ACC112 (cell line): ENCODE measurements around the gene RBM17.
A peak's percentile ranks its signal among the peaks of the same experiment; 100 is the strongest.
"Not testable (repeated sequence)": the region's sequence is repeated elsewhere in the genome, so short reads cannot be mapped to it uniquely, and the experiment has no call there.

Source experiments
- H2AFZ ChIP-seq: fragments of 200-600 bp; sonication (generic); one replicate; pipeline ENCODE4 v1.6.0; 2017; ENCODE audit warnings: antibody characterized with exemption, low read length; ENCODE audit not compliant: unreplicated experiment
- H3K27ac ChIP-seq: fragments of 200-600 bp; sonication (generic); 2 replicates; pipeline ENCODE4 v1.5.1; 2014; ENCODE audit warnings: low read depth, mild to moderate bottlenecking, antibody characterized with exemption, low read length, moderate library complexity
- H3K27me3 ChIP-seq: fragments of 200-600 bp; sonication (generic); 2 replicates; pipeline ENCODE4 v1.6.1; 2014; ENCODE audit warnings: mild to moderate bottlenecking, antibody characterized with exemption, low read length, moderate library complexity, mixed read lengths; ENCODE audit not compliant: insufficient read depth
- H3K36me3 ChIP-seq: fragments of 200-600 bp; sonication (generic); 2 replicates; pipeline ENCODE4 v1.6.1; 2016; ENCODE audit warnings: mild to moderate bottlenecking, antibody characterized with exemption, low read length, moderate library complexity, mixed read lengths; ENCODE audit not compliant: insufficient read depth
- H3K4me1 ChIP-seq: fragments of 200-600 bp; sonication (generic); one replicate; pipeline ENCODE4 v1.6.1; 2016; ENCODE audit warnings: low read length, mixed read lengths; ENCODE audit not compliant: insufficient read depth, unreplicated experiment, control insufficient read depth
- H3K4me3 ChIP-seq: fragments of 200-600 bp; sonication (generic); 2 replicates; pipeline ENCODE4 v1.5.1; 2014; ENCODE audit warnings: mild to moderate bottlenecking, low read depth, low read length
- H3K79me2 ChIP-seq: fragments of 200-600 bp; sonication (generic); one replicate; pipeline ENCODE4 v1.6.0; 2016; ENCODE audit warnings: low read length; ENCODE audit not compliant: control insufficient read depth, unreplicated experiment, insufficient read depth

The RBM17 gene

GRCh38 chr10:6100370-6100769, 11.5 kb downstream of the RBM17 start:
- Histone ChIP-seq H2AFZ (no peak overlapping the region), H3K27me3 (no peaks in the 10 kb centered on the region), H3K36me3 (peaks cover 24% of the 10 kb centered on the region), H3K4me3 (no peak overlapping the region), H3K4me1 (peaks cover 5% of the 10 kb centered on the region), H3K79me2 (peaks cover 56% of the 10 kb centered on the region), H3K27ac (no peak overlapping the region)

DNA sequence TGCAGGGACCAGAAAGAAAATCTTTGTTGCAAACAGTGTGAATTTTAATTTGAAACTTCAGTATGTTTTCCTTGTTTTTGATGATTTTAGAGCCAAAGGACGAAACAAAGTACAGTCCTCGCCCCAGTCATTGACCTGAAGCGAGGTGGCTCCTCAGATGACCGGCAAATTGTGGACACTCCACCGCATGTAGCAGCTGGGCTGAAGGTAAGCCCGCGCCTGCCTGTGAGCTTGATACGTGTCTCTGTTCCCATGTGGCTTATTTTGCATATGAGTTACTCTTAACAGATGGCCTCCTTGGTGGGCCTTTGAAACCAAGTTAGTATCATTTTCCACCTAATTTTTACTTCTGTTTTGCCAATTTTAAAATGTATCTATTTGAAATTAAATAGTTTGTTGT, 12.3 kb downstream of the RBM17 start:
- Histone ChIP-seq H3K4me3 (no peak overlapping the region), H3K27ac (no peak overlapping the region), H3K27me3 (no peaks in the 10 kb centered on the region), H3K4me1 (no peaks in the 10 kb centered on the region), H2AFZ (no peak overlapping the region), H3K36me3 (peaks cover 29% of the 10 kb centered on the region), H3K79me2 (peaks cover 48% of the 10 kb centered on the region)

GRCh38 chr10:6102128-6102527, 13.3 kb downstream of the RBM17 start:
- H3K4me1 ChIP-seq: no peaks in the 10 kb centered on the region
- peaks cover 38% of the 10 kb centered on the region for H3K79me2 ChIP-seq
- peaks cover 31% of the 10 kb centered on the region for H3K36me3 ChIP-seq
- H3K4me3 ChIP-seq: no peak overlapping the region
- H2AFZ ChIP-seq: no peak overlapping the region
- no peak overlapping the region for H3K27ac ChIP-seq
- H3K27me3 ChIP-seq: no peaks in the 10 kb centered on the region

GRCh38 chr10:6103591-6103990, 14.8 kb downstream of the RBM17 start:
- Histone ChIP-seq H3K4me1 (no peaks in the 10 kb centered on the region), H3K27me3 (no peaks in the 10 kb centered on the region), H2AFZ (no peak overlapping the region), H3K36me3 (peaks cover 31% of the 10 kb centered on the region), H3K27ac (no peak overlapping the region), H3K79me2 (peaks cover 28% of the 10 kb centered on the region), H3K4me3 (no peak overlapping the region)

- H3K4me3 ChIP-seq, H3K27me3 ChIP-seq, H3K4me1 ChIP-seq, H2AFZ ChIP-seq, H3K27ac ChIP-seq: not testable (repeated sequence)
- peaks cover 13% of the 10 kb centered on the region for H3K79me2 ChIP-seq
- H3K36me3 ChIP-seq: peaks cover 35% of the 10 kb centered on the region
Observed at GRCh38 chr10:6107616-6108015, 18.8 kb downstream of the RBM17 start.

- Histone ChIP-seq H3K27ac (no peak overlapping the region), H3K4me3 (no peak overlapping the region), H3K36me3 (peaks cover 40% of the 10 kb centered on the region), H3K27me3 (no peaks in the 10 kb centered on the region), H3K4me1 (no peaks in the 10 kb centered on the region), H2AFZ (no peak overlapping the region), H3K79me2 (peaks cover 11% of the 10 kb centered on the region)
Observed at GRCh38 chr10:6108072-6108471, 19.2 kb downstream of the RBM17 start.

DNA sequence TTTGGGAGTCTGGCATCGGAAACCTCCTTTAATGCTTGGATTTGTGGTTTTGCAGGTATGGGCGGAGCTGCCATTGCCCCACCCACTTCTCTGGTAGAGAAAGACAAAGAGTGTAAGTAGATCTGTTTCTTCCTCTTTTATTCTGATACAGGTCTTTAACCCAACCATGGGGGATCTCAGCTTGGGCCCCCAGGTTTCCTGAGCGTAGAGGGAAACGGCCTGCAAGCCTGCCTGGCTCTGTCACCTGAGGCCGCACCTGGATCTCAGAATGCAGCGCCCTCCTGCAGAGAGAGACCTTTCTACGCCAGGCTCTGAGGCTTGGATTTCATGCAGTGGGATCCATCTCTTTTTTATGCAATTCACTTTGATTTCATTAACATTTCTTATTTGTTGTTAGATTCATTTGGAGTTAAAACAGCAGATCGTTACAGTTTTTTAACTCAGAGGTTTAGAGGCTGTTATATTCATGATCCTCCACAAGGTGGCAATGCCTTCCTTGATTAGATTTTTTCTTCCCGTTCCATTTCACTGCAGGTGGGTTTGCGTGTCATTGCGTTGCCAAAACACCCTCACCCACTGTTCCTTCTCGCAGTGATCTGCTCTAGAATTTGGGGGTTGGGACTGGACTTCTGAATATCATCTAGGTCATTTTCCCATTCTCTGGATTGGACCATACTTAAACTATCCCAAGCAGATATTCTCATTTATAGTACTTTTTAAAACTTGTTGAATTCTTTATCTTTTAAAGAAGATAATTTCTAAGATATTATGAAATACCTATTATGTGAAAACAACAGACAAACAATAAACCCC, 20.0 kb downstream of the RBM17 start:
- Histone ChIP-seq H3K4me3 (no peak overlapping the region), H2AFZ (no peak overlapping the region), H3K79me2 (peaks cover 7% of the 10 kb centered on the region), H3K36me3 (peaks cover 42% of the 10 kb centered on the region), H3K27me3 (no peaks in the 10 kb centered on the region), H3K27ac (no peak overlapping the region), H3K4me1 (no peaks in the 10 kb centered on the region)

DNA sequence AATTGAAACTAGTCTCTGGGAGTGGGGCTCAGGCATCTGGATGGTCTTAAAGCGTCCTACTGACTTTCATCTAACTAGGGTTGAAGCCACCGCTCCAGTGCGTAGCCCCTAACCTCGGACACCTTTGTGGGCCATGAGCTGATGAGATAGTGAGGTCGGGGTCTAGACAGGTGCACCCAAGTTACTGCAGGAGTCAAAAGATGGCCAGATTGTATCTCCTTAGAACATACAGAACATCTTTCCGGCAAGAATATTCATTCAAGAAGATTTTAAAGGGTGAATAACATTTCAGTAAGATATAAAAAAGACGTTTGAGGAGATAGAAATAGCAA, 20.6 kb downstream of the RBM17 start:
- Histone ChIP-seq H3K4me3 (no peak overlapping the region), H3K4me1 (peaks cover 4% of the 10 kb centered on the region), H3K36me3 (peaks cover 44% of the 10 kb centered on the region), H2AFZ (no peak overlapping the region), H3K27me3 (no peaks in the 10 kb centered on the region), H3K79me2 (peaks cover 6% of the 10 kb centered on the region), H3K27ac (no peak overlapping the region)

DNA sequence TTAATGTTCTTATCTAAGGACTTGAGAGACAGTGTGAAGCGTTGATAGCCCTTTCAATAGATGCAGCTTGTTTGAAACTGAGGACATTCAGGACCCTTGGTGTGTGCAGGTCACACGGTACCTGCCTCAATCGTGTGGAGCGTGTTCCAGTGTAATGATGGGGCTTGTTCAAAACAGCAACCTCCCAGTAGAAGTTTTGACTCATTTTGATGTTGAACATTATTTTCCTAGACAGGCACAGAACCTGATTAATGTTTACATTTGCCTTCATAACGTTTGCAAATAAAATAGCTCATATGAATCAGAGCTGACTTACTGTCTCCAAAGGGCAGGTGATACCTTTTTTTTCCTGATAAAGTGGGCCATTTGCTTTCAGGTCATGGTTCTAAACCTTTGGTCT, 21.3 kb downstream of the RBM17 start:
- peaks cover 6% of the 10 kb centered on the region for H3K79me2 ChIP-seq

DNA sequence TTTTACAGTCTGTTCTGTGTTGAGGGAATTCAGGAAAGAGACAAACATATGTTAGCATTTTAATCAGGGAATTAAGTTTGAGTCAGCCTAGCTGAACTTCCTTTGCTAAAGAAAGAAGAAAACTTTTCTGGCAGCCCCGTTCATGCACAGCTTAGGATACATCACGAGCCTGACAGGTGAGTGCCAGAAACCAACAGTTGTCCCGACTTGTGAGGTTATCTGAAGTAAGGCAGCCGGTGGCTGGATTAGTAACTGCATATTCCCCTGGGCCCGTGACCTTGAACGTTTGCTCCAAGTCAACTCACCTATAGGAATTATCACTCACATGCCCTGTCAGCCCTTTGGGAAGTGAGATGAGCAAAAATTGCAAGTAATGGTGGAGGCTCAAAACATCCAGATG, 24.1 kb downstream of the RBM17 start:
- Histone ChIP-seq H3K4me1 (peaks cover 23% of the 10 kb centered on the region), H3K4me3 (no peak overlapping the region), H3K27me3 (no peaks in the 10 kb centered on the region), H2AFZ (no peak overlapping the region), H3K79me2 (peaks cover 6% of the 10 kb centered on the region), H3K27ac (0 out of 2 replicates have a peak overlapping the region, but pooled peaks have one; percentile 0), H3K36me3 (peaks cover 47% of the 10 kb centered on the region)

More for the DNA sequence above, 21.3 kb downstream of the RBM17 start:
- Histone ChIP-seq H3K27me3 (no peaks in the 10 kb centered on the region), H3K36me3 (peaks cover 46% of the 10 kb centered on the region), H3K4me3 (no peak overlapping the region), H3K4me1 (peaks cover 12% of the 10 kb centered on the region), H2AFZ (no peak overlapping the region), H3K27ac (no peak overlapping the region)

DNA sequence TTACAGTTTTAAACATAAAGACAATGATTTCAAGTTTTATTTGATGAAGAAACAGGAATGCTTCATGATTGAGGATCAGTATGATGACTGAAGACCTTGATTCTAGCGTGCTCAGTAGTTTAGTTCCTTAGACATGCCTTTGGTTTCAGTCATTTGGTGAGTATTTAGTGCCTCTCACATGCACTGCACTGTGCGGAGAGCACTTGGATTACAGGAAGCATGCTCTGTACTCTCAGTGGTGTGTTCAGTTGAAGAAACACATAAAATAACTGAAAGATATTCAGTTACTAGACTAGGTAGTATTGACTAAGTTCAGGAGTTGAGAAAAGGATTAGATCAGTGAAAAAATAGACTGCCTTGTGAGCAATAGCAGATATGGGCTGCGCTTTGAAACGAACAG, 25.5 kb downstream of the RBM17 start:
- Histone ChIP-seq H3K4me1 (peaks cover 23% of the 10 kb centered on the region), H3K4me3 (no peak overlapping the region), H3K27ac (peak overlapping the region; percentile 89), H2AFZ (no peak overlapping the region), H3K27me3 (no peaks in the 10 kb centered on the region), H3K79me2 (peaks cover 6% of the 10 kb centered on the region), H3K36me3 (peaks cover 47% of the 10 kb centered on the region)
